CD4-positive, alpha-beta T cell (primary cell): ENCODE data around the gene PDE8B. TPM values are rescaled to one million over a fixed set of nuclear protein-coding genes. Genes with fewer than 3 reads are reported as not detected.
A peak's percentile ranks its signal among the peaks of the same experiment; 100 is the strongest.

Experiments used
- ATAC-seq: fragments of 200-7000 bp; cut with Tn5 transposase; one replicate; pipeline ENCODE4 v1.10.0; 2022; ENCODE audit warnings: mild to moderate bottlenecking; ENCODE audit not compliant: poor library complexity
- CTCF ChIA-PET: fragments of 350-600 bp; sonication (Branson Sonifier 250); formaldehyde crosslinking; loops from one replicate; lab custom pipeline; 2021; ENCODE audit warnings: antibody characterized with exemption, inconsistent platforms; lab: Charles Lee
- POLR2A ChIA-PET: fragments of 350-600 bp; sonication (Branson Sonifier 250); formaldehyde crosslinking; loops from one replicate; lab custom pipeline; 2021; ENCODE audit warnings: antibody characterized with exemption, inconsistent platforms; lab: Charles Lee
- DNase-seq, 14 experiments: peaks; one replicate each; pipeline ENCODE4 v3.0.0-alpha.2; 2013 to 2020; ENCODE audit warnings: mixed read lengths in 2 of 14
- H3K27ac ChIP-seq, 2 donors: one replicate each; pipeline versions ENCODE4 v1.5.1 to v1.7.0; 2013; ENCODE audit warnings: low read length in 2 of 2, low read depth in 1 of 2, mild to moderate bottlenecking in 1 of 2
- H3K27me3 ChIP-seq, 2 experiments: 1 replicate in 1 of 2; 2 replicates in 1 of 2; pipeline versions ENCODE4 v1.6.1 to v1.7.0; 2013; ENCODE audit warnings: low read length in 2 of 2, control low read depth in 1 of 2, mild to moderate bottlenecking in 1 of 2, moderate library complexity in 1 of 2; ENCODE audit not compliant: insufficient read depth in 2 of 2, control insufficient read depth in 1 of 2
- H3K36me3 ChIP-seq: one replicate; pipeline ENCODE4 v1.6.1; 2013; ENCODE audit warnings: low read length, control low read depth; ENCODE audit not compliant: insufficient read depth
- H3K4me1 ChIP-seq: one replicate; pipeline ENCODE4 v1.6.1; 2013; ENCODE audit warnings: low read length, control low read depth; ENCODE audit not compliant: insufficient read depth
- H3K4me3 ChIP-seq: one replicate; pipeline ENCODE4 v1.5.1; 2013; ENCODE audit warnings: mild to moderate bottlenecking, low read length, moderate library complexity
- H3K9me3 ChIP-seq, 2 experiments: 1 replicate in 1 of 2; 2 replicates in 1 of 2; pipeline versions ENCODE4 v1.6.1 to v1.7.0; 2013; ENCODE audit warnings: low read length in 2 of 2, mild to moderate bottlenecking in 2 of 2, control low read depth in 1 of 2, moderate library complexity in 1 of 2; ENCODE audit not compliant: control insufficient read depth in 1 of 2, insufficient read depth in 1 of 2
- H3K27ac Mint-ChIP-seq: one replicate; pipeline ENCODE4 v1.8.0; 2020; ENCODE audit warnings: mixed read lengths
- H3K27me3 Mint-ChIP-seq: one replicate; pipeline ENCODE4 v1.8.0; 2021; ENCODE audit warnings: mixed read lengths
- H3K36me3 Mint-ChIP-seq: one replicate; pipeline ENCODE4 v1.8.0; 2021; ENCODE audit warnings: low read depth, mixed read lengths
- H3K4me1 Mint-ChIP-seq: one replicate; pipeline ENCODE4 v1.8.0; 2021; ENCODE audit warnings: low read depth, mixed read lengths
- H3K4me3 Mint-ChIP-seq: one replicate; pipeline ENCODE4 v1.8.0; 2020; ENCODE audit warnings: mild to moderate bottlenecking, mixed read lengths
- H3K9me3 Mint-ChIP-seq: one replicate; pipeline ENCODE4 v1.8.0; 2020; ENCODE audit warnings: mixed read lengths
- CTCF ChIP-seq: fragments of 200-600 bp; IDR thresholded peaks from one replicate; pipeline ENCODE4 v1.8.0; 2022; ENCODE audit warnings: antibody characterized with exemption, mild to moderate bottlenecking
- intact Hi-C, 2 experiments: fragments of 100-400 bp; cut with DNase I in 1 of 2; cut with micrococcal nuclease in 1 of 2; formaldehyde crosslinking; loops; one replicate each; pipeline versions ENCODE4 v1.15.1 to v1.9.0; 2023 to 2025; cut with DNase I, micrococcal nuclease
- total RNA-seq, 174 experiments: library from RNA in 2 of 174; stranded (reverse) in 2 of 174; gene quantifications; one replicate each; pipeline ENCODE4 v1.2.3 and lab custom pipeline; 2021 to 2026

PDE8B gene
- total RNA-seq, 2 experiments from 2014 or later: 0.22 to 0.27 TPM

DNA sequence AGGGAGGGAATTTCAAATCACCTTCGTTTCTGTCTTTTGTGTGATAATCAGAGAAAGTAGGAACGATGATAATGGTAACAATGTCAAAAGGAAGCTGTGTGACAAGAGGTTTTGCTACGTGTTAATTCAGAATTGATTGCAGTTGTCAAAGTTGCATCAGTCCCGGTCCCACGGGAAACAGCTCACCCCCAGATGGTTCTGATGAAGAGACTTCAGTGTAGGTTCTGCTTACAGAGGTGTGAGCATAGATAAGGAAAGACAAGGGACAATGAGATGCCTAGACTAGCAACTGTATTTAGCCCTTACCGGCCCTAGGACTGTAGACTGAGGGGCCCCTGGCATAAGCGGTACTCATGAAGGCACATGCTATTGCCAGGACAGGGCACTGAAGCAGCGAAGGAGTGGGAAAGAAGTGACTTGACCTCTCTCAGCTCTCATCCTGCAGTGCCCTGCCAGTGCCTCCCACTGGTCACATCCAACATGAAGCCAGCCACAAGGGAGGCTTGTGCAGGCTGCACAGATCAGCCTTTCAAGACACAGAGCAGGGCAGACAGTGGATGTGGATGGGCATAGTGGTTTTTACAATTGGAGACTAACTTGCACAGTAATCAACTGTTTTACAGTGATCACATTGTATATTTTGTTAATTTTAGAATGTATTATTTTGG, 21.1 kb downstream of the PDE8B start:
- H3K4me1 Mint-ChIP-seq: no peaks in the 10 kb centered on the region
- intact Hi-C loops: no loop called here
- CTCF ChIA-PET: no interaction called here

DNA sequence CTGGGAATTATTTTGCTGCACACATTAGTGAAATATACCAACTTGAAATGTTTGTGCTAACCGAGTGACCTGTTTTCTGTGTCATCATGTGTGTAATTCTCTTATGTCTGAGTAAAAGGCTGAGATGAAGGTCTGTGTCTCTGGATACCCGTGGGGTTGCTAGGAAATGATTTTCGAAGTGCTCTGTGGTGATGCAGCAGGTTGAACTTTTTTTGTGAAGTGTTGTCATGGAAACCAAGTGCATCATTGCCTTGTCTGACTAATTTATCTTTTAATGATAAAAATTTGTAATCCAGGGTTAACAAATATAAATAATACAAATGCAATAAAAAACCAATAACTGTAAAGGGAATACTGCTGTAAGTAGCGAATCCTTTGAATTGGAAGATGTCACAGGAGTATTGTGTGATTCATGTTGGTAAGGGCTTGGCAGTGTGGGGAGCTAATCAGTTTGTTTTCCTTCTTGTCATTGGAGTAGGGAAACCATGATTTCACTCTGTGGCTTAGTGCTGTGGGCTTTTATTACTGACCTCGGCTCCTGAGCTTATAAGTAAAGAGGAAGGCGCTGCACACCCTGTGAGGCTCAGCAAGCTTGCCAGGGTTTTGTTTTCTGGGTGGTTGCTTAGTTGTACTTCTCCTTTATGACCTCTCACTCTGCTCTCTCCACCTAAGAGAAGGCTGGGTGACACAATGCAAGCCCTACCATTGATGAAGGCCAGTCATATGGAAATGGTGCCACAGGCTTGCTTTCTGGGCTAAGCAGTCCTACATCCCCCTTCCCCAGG, 22.3 kb downstream of the PDE8B start:
- POLR2A ChIA-PET: no interaction called here
- Histone ChIP-seq H3K4me1 (no peaks in the 10 kb centered on the region), H3K9me3 (no peaks in the 10 kb centered on the region), H3K36me3 (no peaks in the 10 kb centered on the region), H3K27me3 (peaks cover 4 to 8% of the 10 kb centered on the region in 2 experiments), H3K4me3 (no peak overlapping the region), H3K27ac (no peak overlapping the region)
- Mint-ChIP-seq H3K4me1 (no peaks in the 10 kb centered on the region), H3K36me3 (no peaks in the 10 kb centered on the region), H3K27ac (no peak overlapping the region), H3K9me3 (no peaks in the 10 kb centered on the region), H3K27me3 (peaks cover 14% of the 10 kb centered on the region), H3K4me3 (no peak overlapping the region)
- intact Hi-C loops: no loop called here
- DNase-seq (peak in 3 of 14 experiments; percentile 18 to 47 (median 35)), ATAC-seq (no peak)
- no peak for TF ChIP-seq CTCF
- CTCF ChIA-PET: no interaction called here

More for the DNA sequence above, 21.1 kb downstream of the PDE8B start:
- no peaks in the 10 kb centered on the region for H3K9me3 Mint-ChIP-seq
- Histone ChIP-seq H3K27ac (no peak overlapping the region), H3K27me3 (peaks cover 4 to 8% of the 10 kb centered on the region in 2 experiments), H3K4me3 (no peak overlapping the region), H3K4me1 (no peaks in the 10 kb centered on the region), H3K9me3 (no peaks in the 10 kb centered on the region), H3K36me3 (no peaks in the 10 kb centered on the region)
- no peak for DNase-seq
- POLR2A ChIA-PET: no interaction called here
- H3K36me3 Mint-ChIP-seq: no peaks in the 10 kb centered on the region
- TF ChIP-seq CTCF: no peak
- no peak for ATAC-seq
- H3K27me3 Mint-ChIP-seq: peaks cover 14% of the 10 kb centered on the region
- no peak overlapping the region for H3K4me3 Mint-ChIP-seq
- H3K27ac Mint-ChIP-seq: no peak overlapping the region

DNA sequence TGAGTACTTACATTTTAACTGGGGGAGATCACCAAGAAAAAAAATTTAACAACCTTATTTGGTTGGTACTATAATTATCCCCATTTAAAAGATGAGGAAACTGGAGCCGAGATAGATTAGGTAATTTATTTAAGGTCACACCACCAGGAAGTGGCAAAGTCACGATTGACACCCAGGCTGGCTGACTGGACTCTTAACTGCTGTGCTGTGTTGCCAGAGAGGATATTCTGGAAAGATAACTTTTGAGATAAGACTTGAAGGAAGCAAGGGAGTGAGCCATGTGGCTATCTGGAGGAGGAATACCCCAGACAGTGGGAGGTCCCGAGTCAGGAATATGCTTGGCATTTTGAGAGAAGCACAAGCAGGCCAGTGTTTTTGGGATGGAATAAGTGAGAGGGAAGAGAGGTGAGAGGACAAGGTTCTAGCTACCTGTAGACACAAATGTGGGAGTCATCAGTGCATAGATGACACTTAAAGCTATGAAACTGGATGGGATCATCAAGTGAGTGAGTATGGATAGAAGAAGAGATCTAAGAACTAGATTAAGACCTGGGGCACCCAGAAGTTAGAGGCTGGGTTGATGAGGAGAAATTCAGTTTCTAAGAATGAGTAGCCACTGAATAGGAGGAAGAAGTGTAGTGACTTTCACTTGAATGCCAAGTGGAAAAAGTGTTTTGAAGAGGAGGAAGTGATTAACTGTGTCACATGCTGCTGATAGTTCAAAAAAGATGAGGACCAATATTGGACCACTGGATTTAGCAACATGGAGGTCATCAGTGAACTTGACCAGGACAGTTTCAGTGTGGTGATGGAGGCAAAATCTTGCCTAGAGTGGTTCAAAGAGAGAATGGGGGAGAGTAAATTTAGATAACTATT, 25.6 kb downstream of the PDE8B start:
- TF ChIP-seq CTCF: no peak
- Mint-ChIP-seq H3K9me3 (no peaks in the 10 kb centered on the region), H3K36me3 (no peaks in the 10 kb centered on the region), H3K27ac (no peak overlapping the region), H3K27me3 (peaks cover 16% of the 10 kb centered on the region), H3K4me3 (no peak overlapping the region), H3K4me1 (no peaks in the 10 kb centered on the region)
- Histone ChIP-seq H3K27me3 (peaks cover 0 to 4% of the 10 kb centered on the region in 2 experiments), H3K36me3 (no peaks in the 10 kb centered on the region), H3K4me1 (no peaks in the 10 kb centered on the region), H3K9me3 (no peaks in the 10 kb centered on the region), H3K4me3 (no peak overlapping the region), H3K27ac (no peak overlapping the region)
- DNase-seq: no peak
- ChIA-PET CTCF (no interaction called here), POLR2A (no interaction called here)
- no peak for ATAC-seq
- intact Hi-C loops: loop anchor here in 1 of 2 experiments (5.0 kb wide), 1 partner anchor 89 kb away; no protein-coding TSS in a partner anchor
